Activated CD8-positive, alpha-beta T cell treated with anti-CD3 and anti-CD28 coated beads, Interleukin-2, amount 10 ng/mL, durations not matched to agents 7 days and 5 days (primary cell): Measurements from ENCODE around the gene BRF1. TPM values are rescaled to one million over a fixed set of nuclear protein-coding genes. Genes with fewer than 3 reads are reported as not detected.
A peak's percentile ranks its signal among the peaks of the same experiment; 100 is the strongest.
"Not testable (repeated sequence)": the region's sequence is repeated elsewhere in the genome, so short reads cannot be mapped to it uniquely, and the experiment has no call there.

Experiments used
- ATAC-seq: fragments of 150-1000 bp; cut with Tn5 transposase; one replicate; pipeline ENCODE4 v1.10.0; 2021; ENCODE audit warnings: moderate library complexity
- CTCF ChIA-PET: fragments of 350-600 bp; sonication (Branson Sonifier 250); formaldehyde crosslinking; loops from one replicate; lab custom pipeline; 2021; ENCODE audit warnings: antibody characterized with exemption; lab: Charles Lee
- POLR2A ChIA-PET: fragments of 350-600 bp; sonication (Branson Sonifier 250); formaldehyde crosslinking; loops from one replicate; lab custom pipeline; 2021; ENCODE audit warnings: antibody characterized with exemption; lab: Charles Lee
- DNase-seq: peaks from one replicate; pipeline ENCODE4 v3.0.0-alpha.2; 2020
- H3K27ac Mint-ChIP-seq: one replicate; pipeline ENCODE4 v1.8.0; 2021; ENCODE audit warnings: mild to moderate bottlenecking, mixed read lengths
- H3K27me3 Mint-ChIP-seq: one replicate; pipeline ENCODE4 v1.8.0; 2021; ENCODE audit warnings: low read depth, mixed read lengths
- H3K36me3 Mint-ChIP-seq: one replicate; pipeline ENCODE4 v1.8.0; 2021; ENCODE audit warnings: low read depth, mixed read lengths
- H3K4me1 Mint-ChIP-seq: one replicate; pipeline ENCODE4 v1.8.0; 2021; ENCODE audit warnings: low read depth, mixed read lengths
- H3K4me3 Mint-ChIP-seq: one replicate; pipeline ENCODE4 v1.8.0; 2021; ENCODE audit warnings: mild to moderate bottlenecking, mixed read lengths
- H3K9me3 Mint-ChIP-seq: one replicate; pipeline ENCODE4 v1.8.0; 2022; ENCODE audit warnings: mixed read lengths; ENCODE audit not compliant: insufficient read depth
- total RNA-seq, 2 experiments: library from RNA; stranded (reverse); gene quantifications; one replicate each; pipeline ENCODE4 v1.2.3, GENCODE V29; 2021

BRF1 gene
- total RNA-seq, 2 experiments from 2014 or later, result 42.1 to 44.7 TPM

GRCh38 chr14:105330491-105330895 lies 29.7 kb upstream of the BRF1 start:
- no peak for ATAC-seq
- ChIA-PET CTCF (no interaction called here), POLR2A (no interaction called here)

GRCh38 chr14:105329411-105330150 lies 28.8 kb upstream of the BRF1 start:
- no peaks in the 10 kb centered on the region for H3K9me3 Mint-ChIP-seq
- no peak for ATAC-seq
- ChIA-PET CTCF (no interaction called here), POLR2A (no interaction called here)
- H3K27me3 Mint-ChIP-seq, result no peaks in the 10 kb centered on the region
- no peak overlapping the region for H3K27ac Mint-ChIP-seq
- peaks cover 33% of the 10 kb centered on the region for H3K4me1 Mint-ChIP-seq
- DNase-seq, result no peak
- no peak overlapping the region for H3K4me3 Mint-ChIP-seq
- H3K36me3 Mint-ChIP-seq, result no peaks in the 10 kb centered on the region

More at GRCh38 chr14:105330491-105330895, 29.7 kb upstream of the BRF1 start:
- H3K27me3 Mint-ChIP-seq, result no peaks in the 10 kb centered on the region
- H3K27ac Mint-ChIP-seq, result no peak overlapping the region
- peaks cover 33% of the 10 kb centered on the region for H3K4me1 Mint-ChIP-seq
- H3K36me3 Mint-ChIP-seq, result no peaks in the 10 kb centered on the region
- no peaks in the 10 kb centered on the region for H3K9me3 Mint-ChIP-seq
- no peak overlapping the region for H3K4me3 Mint-ChIP-seq
- DNase-seq, result no peak

GRCh38 chr14:105328678-105329390 lies 28.0 kb upstream of the BRF1 start:
- no peak overlapping the region for H3K27ac Mint-ChIP-seq
- CTCF ChIA-PET, result no interaction called here

DNA sequence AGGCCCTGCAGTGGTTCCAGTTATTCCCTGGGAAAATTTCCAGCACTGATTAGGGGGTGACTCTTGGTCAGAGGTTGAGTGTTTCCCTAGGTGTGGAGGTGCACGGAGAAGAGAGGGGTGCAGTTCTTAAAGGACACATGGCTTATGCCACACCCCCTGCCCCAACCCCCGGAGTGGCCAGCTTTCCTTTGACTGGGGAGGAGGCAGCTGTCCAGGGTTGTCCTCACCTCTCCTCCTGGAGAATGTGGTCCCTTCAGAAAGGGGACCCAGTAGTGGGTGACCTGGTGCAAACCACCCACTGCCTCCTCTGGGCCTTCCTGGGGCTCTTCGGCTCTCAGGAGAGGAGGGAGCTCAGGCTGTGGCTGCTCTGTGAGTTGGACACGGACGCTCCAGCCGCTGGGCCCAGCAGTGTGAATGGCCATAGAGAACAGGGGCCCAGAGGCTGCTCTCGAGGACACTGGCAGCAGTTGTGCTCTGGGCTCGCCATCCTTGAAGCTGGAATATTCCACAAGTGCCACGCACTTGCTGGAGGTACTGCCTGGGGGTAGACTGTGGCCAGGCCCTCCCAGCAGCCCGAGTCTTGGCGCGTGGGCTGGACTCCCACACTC lies 27.4 kb upstream of the BRF1 start:
- no peaks in the 10 kb centered on the region for H3K27me3 Mint-ChIP-seq
- ATAC-seq, result no peak
- no peak overlapping the region for H3K27ac Mint-ChIP-seq
- peaks cover 33% of the 10 kb centered on the region for H3K4me1 Mint-ChIP-seq
- H3K9me3 Mint-ChIP-seq, result no peaks in the 10 kb centered on the region
- ChIA-PET POLR2A (no interaction called here), CTCF (no interaction called here)
- H3K36me3 Mint-ChIP-seq, result no peaks in the 10 kb centered on the region
- DNase-seq, result no peak
- H3K4me3 Mint-ChIP-seq, result no peak overlapping the region

More at GRCh38 chr14:105328678-105329390, 28.0 kb upstream of the BRF1 start:
- no peak overlapping the region for H3K4me3 Mint-ChIP-seq
- no peak for ATAC-seq
- peaks cover 33% of the 10 kb centered on the region for H3K4me1 Mint-ChIP-seq
- no peak for DNase-seq
- no peaks in the 10 kb centered on the region for H3K9me3 Mint-ChIP-seq
- no peaks in the 10 kb centered on the region for H3K36me3 Mint-ChIP-seq
- H3K27me3 Mint-ChIP-seq, result no peaks in the 10 kb centered on the region
- POLR2A ChIA-PET, result no interaction called here

GRCh38 chr14:105327695-105328045 lies 26.9 kb upstream of the BRF1 start:
- H3K4me3 Mint-ChIP-seq, H3K36me3 Mint-ChIP-seq, H3K27me3 Mint-ChIP-seq, POLR2A ChIA-PET, H3K27ac Mint-ChIP-seq, CTCF ChIA-PET, DNase-seq, ATAC-seq, H3K9me3 Mint-ChIP-seq: not testable (repeated sequence)
- H3K4me1 Mint-ChIP-seq, result peaks cover 30% of the 10 kb centered on the region

DNA sequence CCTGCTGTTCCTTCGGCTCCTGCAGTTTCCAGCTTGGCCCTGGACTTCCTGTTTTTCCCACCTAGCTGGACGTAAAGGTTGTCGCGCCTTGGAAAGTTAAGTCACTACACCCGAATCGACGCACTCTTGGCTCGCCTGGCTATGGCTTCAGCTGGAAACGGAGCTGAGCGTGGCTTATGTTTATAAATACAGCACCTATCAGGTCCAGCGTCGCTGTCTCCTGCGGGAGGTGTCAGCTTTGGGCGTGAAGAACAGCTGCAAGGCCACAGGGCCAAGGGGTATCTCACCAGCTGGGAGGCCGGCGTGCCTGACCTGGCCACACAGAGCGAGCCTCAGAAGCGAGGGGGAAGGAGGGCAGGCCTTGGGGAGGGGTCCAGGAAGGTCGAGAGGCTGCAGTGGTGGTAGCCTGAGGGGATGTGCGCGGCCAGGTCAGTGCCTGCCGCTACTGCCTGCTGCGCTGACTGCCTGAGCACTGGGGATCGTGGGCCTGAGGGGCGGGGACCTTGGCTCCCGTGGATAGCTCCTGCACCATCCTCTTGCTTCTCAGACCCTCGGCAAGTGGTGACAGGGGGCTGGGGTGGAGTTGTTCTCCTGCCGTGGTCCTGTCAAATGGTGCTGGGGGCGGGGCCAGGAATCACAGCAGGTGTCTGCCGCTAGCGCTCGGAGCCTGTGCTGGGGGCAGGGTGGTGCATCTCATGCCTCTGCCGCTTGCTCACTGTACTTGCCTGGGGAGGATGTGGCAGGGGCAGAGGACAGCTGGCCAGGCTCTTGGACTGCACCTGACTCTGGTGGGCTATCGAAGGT lies 26.3 kb upstream of the BRF1 start:
- H3K4me1 Mint-ChIP-seq, result peaks cover 28% of the 10 kb centered on the region
- no peak overlapping the region for H3K4me3 Mint-ChIP-seq
- POLR2A ChIA-PET, result no interaction called here
- CTCF ChIA-PET, result no interaction called here
- no peaks in the 10 kb centered on the region for H3K36me3 Mint-ChIP-seq
- no peaks in the 10 kb centered on the region for H3K9me3 Mint-ChIP-seq
- no peak for ATAC-seq
- no peak for DNase-seq
- no peaks in the 10 kb centered on the region for H3K27me3 Mint-ChIP-seq
- peak overlapping the region; percentile 34 for H3K27ac Mint-ChIP-seq

- no peak overlapping the region for H3K4me3 Mint-ChIP-seq
- no peaks in the 10 kb centered on the region for H3K27me3 Mint-ChIP-seq
- CTCF ChIA-PET, result interaction anchor here (1.5 kb wide), 1 partner anchor 25 kb away, joined by 4 read pairs; no protein-coding TSS in a partner anchor
- POLR2A ChIA-PET, result no interaction called here
- no peak for DNase-seq
- H3K36me3 Mint-ChIP-seq, result no peaks in the 10 kb centered on the region
- no peaks in the 10 kb centered on the region for H3K9me3 Mint-ChIP-seq
- H3K27ac Mint-ChIP-seq, result no peak overlapping the region
- peaks cover 23% of the 10 kb centered on the region for H3K4me1 Mint-ChIP-seq
- no peak for ATAC-seq
Observed at GRCh38 chr14:105326568-105326867, 25.7 kb upstream of the BRF1 start.

- H3K27me3 Mint-ChIP-seq, result no peaks in the 10 kb centered on the region
- ChIA-PET CTCF (interaction anchor here (1.5 kb wide), 1 partner anchor 26 kb away, joined by 4 read pairs; no protein-coding TSS in a partner anchor), POLR2A (no interaction called here)
- H3K4me3 Mint-ChIP-seq, result no peak overlapping the region
- peaks cover 2% of the 10 kb centered on the region for H3K36me3 Mint-ChIP-seq
- H3K9me3 Mint-ChIP-seq, result no peaks in the 10 kb centered on the region
- peaks cover 17% of the 10 kb centered on the region for H3K4me1 Mint-ChIP-seq
- DNase-seq, result no peak
- H3K27ac Mint-ChIP-seq, result no peak overlapping the region
- no peak for ATAC-seq
Observed at GRCh38 chr14:105325716-105326567, 25.1 kb upstream of the BRF1 start.

DNA sequence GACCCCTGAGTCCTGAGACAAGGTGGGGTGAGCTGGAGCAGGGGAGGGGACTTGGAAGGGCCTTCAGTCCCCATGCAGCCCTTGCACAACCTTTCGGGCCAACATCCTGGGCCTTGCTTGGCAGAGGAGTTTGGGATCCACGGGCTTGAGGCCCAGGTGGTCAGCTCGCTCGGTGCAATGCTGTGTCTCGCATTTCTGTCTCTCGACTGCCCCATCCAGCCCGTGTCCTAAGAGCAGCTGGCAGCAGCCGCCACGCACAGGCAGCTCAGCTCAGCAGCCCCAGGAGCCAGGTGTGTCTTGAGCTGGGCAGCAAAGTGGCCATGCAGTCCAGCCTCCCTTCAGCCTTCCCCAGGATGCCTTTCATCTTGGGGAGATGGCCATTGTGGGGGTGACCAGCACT lies 24.5 kb upstream of the BRF1 start:
- Mint-ChIP-seq H3K4me1 (peaks cover 12% of the 10 kb centered on the region), H3K9me3 (no peaks in the 10 kb centered on the region), H3K36me3 (peaks cover 2% of the 10 kb centered on the region), H3K27ac (no peak overlapping the region), H3K27me3 (no peaks in the 10 kb centered on the region), H3K4me3 (no peak overlapping the region)
- ChIA-PET CTCF (interaction anchor here (1.5 kb wide), 1 partner anchor 27 kb away, joined by 4 read pairs; no protein-coding TSS in a partner anchor), POLR2A (no interaction called here)
- ATAC-seq (no peak), DNase-seq (no peak)

- H3K27me3 Mint-ChIP-seq, result no peaks in the 10 kb centered on the region
- ATAC-seq (no peak), DNase-seq (no peak)
- ChIA-PET CTCF (no interaction called here), POLR2A (no interaction called here)
- no peaks in the 10 kb centered on the region for H3K9me3 Mint-ChIP-seq
- no peak overlapping the region for H3K4me3 Mint-ChIP-seq
- H3K27ac Mint-ChIP-seq, result no peak overlapping the region
- peaks cover 10% of the 10 kb centered on the region for H3K4me1 Mint-ChIP-seq
- peaks cover 2% of the 10 kb centered on the region for H3K36me3 Mint-ChIP-seq
Observed at GRCh38 chr14:105324871-105325270, 24.1 kb upstream of the BRF1 start.
